ENCODE measurements around the gene DND1.
"Not testable (repeated sequence)": the region's sequence is repeated elsewhere in the genome, so short reads cannot be mapped to it uniquely, and the experiment has no call there.

DND1 gene

GRCh38 chr5:140628711-140629110, 44.7 kb downstream of the DND1 start:
- no peak for DNase-seq

- no peak for DNase-seq
Measured at GRCh38 chr5:140627972-140628371, 45.4 kb downstream of the DND1 start.

- DNase-seq, result not testable (repeated sequence)
Measured at GRCh38 chr5:140624886-140625285, 48.5 kb downstream of the DND1 start.

- not testable (repeated sequence) for DNase-seq
Measured at GRCh38 chr5:140623061-140623460, 50.3 kb downstream of the DND1 start.

GRCh38 chr5:140622301-140622700, 51.1 kb downstream of the DND1 start:
- DNase-seq, result no peak
